Lung (tissue), 12 donors: ENCODE results near the gene BMAL1. TPM values are rescaled to one million over a fixed set of nuclear protein-coding genes. Genes with fewer than 3 reads are reported as not detected.

Experiments used
- ATAC-seq: fragments of 200-7000 bp; cut with Tn5 transposase; one replicate; pipeline ENCODE4 v1.9.1; 2020; ENCODE audit warnings: moderate number of reproducible peaks; ENCODE audit not compliant: insufficient read depth, low FRiP score
- DNase-seq, 3 donors: peaks; one replicate each; pipeline ENCODE4 v3.0.0-alpha.2; 2013 to 2017
- H3K27ac ChIP-seq, 2 donors: one replicate each; pipeline ENCODE4 v1.5.1; 2013; ENCODE audit warnings: mild to moderate bottlenecking in 2 of 2, moderate library complexity in 2 of 2, control low read depth in 1 of 2, inconsistent platforms in 1 of 2, low read depth in 1 of 2, low read length in 1 of 2
- H3K27me3 ChIP-seq, 3 donors: one replicate each; pipeline ENCODE4 v1.5.1; 2013; ENCODE audit warnings: low read length in 2 of 3; ENCODE audit not compliant: control insufficient read depth in 3 of 3, insufficient read depth in 3 of 3
- H3K36me3 ChIP-seq, 4 donors: one replicate each; pipeline ENCODE4 v1.5.1; 2013; ENCODE audit warnings: low read length in 4 of 4, mild to moderate bottlenecking in 1 of 4, moderate library complexity in 1 of 4; ENCODE audit not compliant: control insufficient read depth in 4 of 4, insufficient read depth in 4 of 4
- H3K4me1 ChIP-seq, 5 donors: one replicate each; pipeline ENCODE4 v1.5.1; 2013; ENCODE audit warnings: low read length in 5 of 5, mild to moderate bottlenecking in 2 of 5, moderate library complexity in 1 of 5; ENCODE audit not compliant: control insufficient read depth in 5 of 5, insufficient read depth in 5 of 5
- H3K4me3 ChIP-seq: one replicate; pipeline ENCODE4 v1.5.1; 2013; ENCODE audit warnings: mild to moderate bottlenecking, control low read depth, moderate library complexity
- H3K9ac ChIP-seq, 2 donors: one replicate each; pipeline ENCODE4 v1.5.1; 2013; ENCODE audit warnings: low read length in 2 of 2, control low read depth in 1 of 2; ENCODE audit not compliant: insufficient read depth in 1 of 2
- H3K9me3 ChIP-seq, 4 donors: one replicate each; pipeline ENCODE4 v1.5.1; 2013; ENCODE audit warnings: low read length in 3 of 4, mild to moderate bottlenecking in 1 of 4, moderate library complexity in 1 of 4; ENCODE audit not compliant: control insufficient read depth in 4 of 4, insufficient read depth in 3 of 4
- CTCF ChIP-seq: IDR thresholded peaks from 2 replicates; pipeline ENCODE4 v1.5.1; 2012; ENCODE audit warnings: mild to moderate bottlenecking; ENCODE audit errors: control extremely low read depth, extremely low read depth
- WGBS, 2 donors: extraction: QIAGEN DNeasy Blood & Tissue Kit; methylation state at CpG; one replicate each; pipeline ENCODE4 v1.1.7; 2013; 5-methylcytosine and 5-hydroxymethylcytosine counted together
- polyA plus RNA-seq, 2 donors: library from polyadenylated mRNA; stranded (reverse); fragments of 200-250 nt; gene quantifications; one replicate each; pipeline ENCODE4 v1.2.1, GENCODE V29; 2013
- total RNA-seq, 2 donors: library from RNA; depleted of rRNA in 1 of 2; stranded (reverse); fragments of >200 nt in 1 of 2; gene quantifications; one replicate each; pipeline ENCODE4 v1.2.1, GENCODE V29; 2014 to 2021
- donor health status: control.
- donor health status: control.
- donor health status: Bipolar disorder and iron deficiency.
- donor health status: healthy.
- donor health status: DM: yes; HTN: yes; CAD: no.

The BMAL1 gene
- total and polyA plus RNA-seq, 4 donors, result 13.4 to 38.0 (median 26.2) TPM

- no peak for ATAC-seq
- Histone ChIP-seq H3K9me3 (no peaks in the 10 kb centered on the region), H3K4me1 (peaks cover 0 to 13% (median 5%) of the 10 kb centered on the region in 5 donors), H3K27me3 (peaks cover 0 to 51% (median 32%) of the 10 kb centered on the region in 3 donors), H3K27ac (no peak overlapping the region), H3K36me3 (peaks cover 0 to 2% (median 0%) of the 10 kb centered on the region in 4 donors), H3K4me3 (no peak overlapping the region), H3K9ac (no peak overlapping the region)
- WGBS, 2 donors, result 84% methylated on average over 3 of the region's 3 CpGs
- DNase-seq, result no peak
- TF ChIP-seq CTCF, result no peak
These were observed 3.2 kb downstream of the BMAL1 start for GRCh38 chr11:13280777-13281176.

GRCh38 chr11:13283636-13284035 is 6.0 kb downstream of the BMAL1 start:
- H3K4me1 ChIP-seq, result peaks cover 0 to 10% (median 3%) of the 10 kb centered on the region in 5 donors
- peaks cover 0 to 40% (median 23%) of the 10 kb centered on the region in 3 donors for H3K27me3 ChIP-seq
- no peak for TF ChIP-seq CTCF
- H3K27ac ChIP-seq, result no peak overlapping the region
- H3K9me3 ChIP-seq, result no peaks in the 10 kb centered on the region
- ATAC-seq (no peak), DNase-seq (no peak)
- no peak overlapping the region for H3K4me3 ChIP-seq
- H3K9ac ChIP-seq, result no peak overlapping the region
- H3K36me3 ChIP-seq, result peaks cover 0 to 2% (median 0%) of the 10 kb centered on the region in 4 donors
- WGBS, 2 donors, result 75 to 86% methylated on average over 4 of the region's 4 CpGs

- ATAC-seq, result no peak
- WGBS, 2 donors, result 88 to 94% methylated on average over 11 of the region's 11 CpGs
These were observed 7.4 kb downstream of the BMAL1 start for GRCh38 chr11:13284776-13285588.

More at GRCh38 chr11:13284776-13285588, 7.4 kb downstream of the BMAL1 start:
- peaks cover 0 to 29% (median 10%) of the 10 kb centered on the region in 3 donors for H3K27me3 ChIP-seq
- H3K9ac ChIP-seq, result no peak overlapping the region
- H3K27ac ChIP-seq, result no peak overlapping the region
- peaks cover 0 to 2% (median 0%) of the 10 kb centered on the region in 4 donors for H3K36me3 ChIP-seq
- H3K4me1 ChIP-seq, result peaks cover 0 to 8% (median 0%) of the 10 kb centered on the region in 5 donors
- H3K4me3 ChIP-seq, result no peak overlapping the region
- no peak for TF ChIP-seq CTCF
- H3K9me3 ChIP-seq, result no peaks in the 10 kb centered on the region
- DNase-seq, result no peak
